NCI-H1417 (cell line): ENCODE measurements around the gene TRPV5.

ENCODE experiments used
- DNase-seq, 3 experiments: peaks; one replicate each; lab custom pipeline; 2025; lab: John Stamatoyannopoulos, UW

The TRPV5 gene

GRCh38 chr7:142870566-142871259 lies 62.8 kb downstream of the TRPV5 start:
- DNase-seq, result no peak

GRCh38 chr7:142870147-142870559 lies 63.4 kb downstream of the TRPV5 start:
- no peak for DNase-seq

DNA sequence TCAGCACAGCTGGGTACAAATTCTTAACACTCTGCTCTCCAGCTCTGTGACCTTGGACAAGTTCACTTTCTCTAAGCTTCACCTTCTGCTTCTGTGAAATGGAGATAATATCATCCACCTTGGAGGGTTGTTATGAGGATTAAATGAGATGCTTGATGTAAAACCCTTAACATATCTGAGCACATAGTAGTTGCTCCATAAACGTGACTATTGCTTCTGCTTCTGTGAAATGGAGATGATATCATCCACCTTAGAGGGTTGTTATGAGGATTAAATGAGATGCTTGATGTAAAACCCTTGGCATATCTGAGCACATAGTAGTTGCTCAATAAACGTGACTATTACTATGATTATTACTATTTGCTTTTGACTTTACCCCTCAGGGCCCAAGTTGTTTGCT lies 64.1 kb downstream of the TRPV5 start:
- DNase-seq, result no peak

DNA sequence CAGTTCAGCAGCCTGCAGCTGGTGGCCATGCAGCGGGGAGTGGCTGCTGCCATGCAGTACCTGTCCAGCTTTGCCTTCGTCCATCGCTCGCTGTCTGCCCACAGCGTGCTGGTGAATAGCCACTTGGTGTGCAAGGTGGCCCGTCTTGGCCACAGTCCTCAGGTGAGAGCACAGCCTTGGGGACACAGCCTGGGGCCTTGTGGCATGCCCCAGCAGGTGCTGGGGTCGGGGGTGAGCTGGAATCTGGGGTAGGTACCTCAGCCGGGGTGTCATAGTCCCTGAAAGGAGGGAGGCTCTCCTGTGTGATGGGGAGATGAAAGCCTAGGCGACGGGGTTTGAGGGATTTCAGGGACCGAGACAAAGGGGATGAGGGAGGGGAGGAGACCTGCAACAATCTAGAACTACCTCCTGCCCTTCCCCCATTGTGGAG lies 64.5 kb downstream of the TRPV5 start:
- DNase-seq, result no peak

DNA sequence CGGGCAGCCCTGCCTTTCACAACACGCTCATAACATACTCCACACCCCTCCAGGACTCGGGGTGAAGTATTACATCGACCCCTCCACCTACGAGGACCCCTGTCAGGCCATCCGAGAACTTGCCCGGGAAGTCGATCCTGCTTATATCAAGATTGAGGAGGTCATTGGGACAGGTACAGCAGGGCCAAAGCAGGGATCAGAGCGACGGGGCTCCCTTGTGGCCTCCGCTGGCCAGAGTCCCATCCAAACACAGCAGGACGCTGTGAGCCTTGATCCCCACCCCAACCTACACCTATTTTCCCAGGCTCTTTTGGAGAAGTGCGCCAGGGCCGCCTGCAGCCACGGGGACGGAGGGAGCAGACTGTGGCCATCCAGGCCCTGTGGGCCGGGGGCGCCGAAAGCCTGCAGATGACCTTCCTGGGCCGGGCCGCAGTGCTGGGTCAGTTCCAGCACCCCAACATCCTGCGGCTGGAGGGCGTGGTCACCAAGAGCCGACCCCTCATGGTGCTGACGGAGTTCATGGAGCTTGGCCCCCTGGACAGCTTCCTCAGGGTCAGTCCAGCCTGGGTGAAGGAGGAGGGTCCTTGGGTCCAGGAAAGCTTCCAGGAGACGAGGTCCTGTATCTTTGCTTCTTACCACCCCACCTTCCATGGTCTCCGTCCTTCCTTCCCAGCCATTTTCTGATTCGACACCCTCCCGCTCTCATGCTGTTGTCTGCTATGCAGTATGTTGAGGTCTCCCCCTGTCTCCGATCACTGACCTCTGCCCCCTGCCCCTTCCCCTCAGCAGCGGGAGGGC lies 65.2 kb downstream of the TRPV5 start:
- DNase-seq, result no peak

DNA sequence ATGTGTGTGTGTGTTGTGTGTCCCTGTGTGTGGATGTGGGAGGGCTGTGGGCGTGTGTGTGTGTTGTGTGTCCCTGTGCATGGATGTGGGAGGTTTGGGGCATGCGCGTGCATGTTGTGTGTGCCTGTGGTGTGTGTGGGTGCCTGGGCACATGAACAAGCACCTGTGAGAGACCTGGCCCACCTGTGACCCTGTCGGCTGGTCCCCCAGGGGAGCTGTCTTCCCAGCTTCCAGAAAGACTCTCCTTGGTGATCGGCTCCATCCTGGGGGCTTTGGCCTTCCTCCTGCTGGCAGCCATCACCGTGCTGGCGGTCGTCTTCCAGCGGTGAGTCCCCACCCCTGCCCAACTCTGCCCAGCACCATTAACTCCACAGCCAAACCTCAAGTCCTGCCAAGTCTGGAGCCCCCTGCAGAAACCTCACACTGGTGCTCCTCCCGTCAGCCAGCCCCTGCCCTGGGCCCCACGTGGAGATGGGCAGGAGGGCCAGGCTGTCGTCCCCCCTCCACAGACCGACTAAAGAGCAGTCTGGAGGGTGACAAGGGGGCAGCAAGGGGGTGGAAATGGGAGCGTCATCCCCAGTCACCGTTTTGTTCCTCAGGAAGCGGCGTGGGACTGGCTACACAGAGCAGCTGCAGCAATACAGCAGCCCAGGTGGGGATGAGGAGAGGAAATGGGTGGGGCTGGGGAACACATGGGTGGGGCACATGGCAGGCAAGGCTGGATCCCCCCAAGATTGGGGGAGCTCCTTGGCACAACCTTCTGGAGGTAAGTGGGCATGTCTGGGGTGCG lies 66.0 kb downstream of the TRPV5 start:
- no peak for DNase-seq

DNA sequence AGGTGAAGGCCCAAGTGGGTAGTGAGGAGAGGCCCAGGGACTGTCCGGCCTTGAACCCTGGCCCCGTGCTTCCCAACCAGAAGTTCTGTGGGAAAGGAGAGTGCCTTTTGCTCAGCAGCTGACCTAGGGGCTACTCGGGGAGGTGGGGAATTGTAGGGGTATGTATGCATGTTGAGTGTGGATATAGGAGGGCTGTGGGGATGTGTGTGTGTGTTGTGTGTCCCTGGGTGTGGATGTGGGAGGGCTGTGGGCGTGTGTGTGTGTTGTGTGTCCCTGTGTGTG lies 66.5 kb downstream of the TRPV5 start:
- DNase-seq, result no peak

DNA sequence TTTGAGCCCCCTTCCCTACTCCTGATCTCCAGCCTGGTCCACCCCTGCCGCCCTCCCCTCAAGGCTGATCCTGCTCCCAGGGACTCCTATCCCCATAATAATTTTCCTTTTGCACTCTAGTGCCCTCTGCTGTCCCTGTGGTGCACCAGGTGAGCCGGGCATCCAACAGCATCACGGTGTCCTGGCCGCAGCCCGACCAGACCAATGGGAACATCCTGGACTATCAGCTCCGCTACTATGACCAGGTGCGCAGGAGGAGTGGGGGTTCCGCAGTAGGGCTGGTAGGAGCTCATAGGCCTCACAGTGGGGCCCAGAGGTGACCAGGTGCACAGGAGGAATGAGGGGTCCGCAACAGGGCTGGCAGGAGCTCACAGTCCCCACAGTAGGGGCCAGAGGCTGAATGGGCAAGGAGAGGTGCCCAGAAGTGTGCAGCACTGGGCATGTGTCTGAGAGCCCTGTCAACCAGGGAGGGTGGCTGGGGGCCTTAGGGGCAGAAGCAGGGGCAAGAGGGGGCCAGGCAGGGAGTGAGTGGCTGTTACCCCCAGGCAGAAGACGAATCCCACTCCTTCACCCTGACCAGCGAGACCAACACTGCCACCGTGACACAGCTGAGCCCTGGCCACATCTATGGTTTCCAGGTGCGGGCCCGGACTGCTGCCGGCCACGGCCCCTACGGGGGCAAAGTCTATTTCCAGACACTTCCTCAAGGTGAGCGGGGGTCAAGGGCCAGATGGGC lies 67.0 kb downstream of the TRPV5 start:
- peak in 2 of 3 experiments; percentile 23 to 43 for DNase-seq

DNA sequence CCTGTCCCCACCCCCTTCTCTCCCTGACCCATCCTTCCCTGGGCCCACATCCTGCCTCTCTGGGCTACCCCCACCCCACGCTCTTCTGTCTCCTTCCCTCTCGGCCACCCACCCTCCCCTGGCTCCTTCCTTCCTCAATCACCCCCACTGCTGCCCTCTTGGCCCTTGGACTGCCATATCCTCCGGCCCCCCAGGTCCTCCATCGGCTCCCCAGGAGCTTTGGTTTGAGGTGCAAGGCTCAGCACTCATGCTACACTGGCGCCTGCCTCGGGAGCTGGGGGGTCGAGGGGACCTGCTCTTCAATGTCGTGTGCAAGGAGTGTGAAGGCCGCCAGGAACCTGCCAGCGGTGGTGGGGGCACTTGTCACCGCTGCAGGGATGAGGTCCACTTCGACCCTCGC lies 67.8 kb downstream of the TRPV5 start:
- DNase-seq, result no peak

- no peak for DNase-seq
These were observed 68.4 kb downstream of the TRPV5 start for GRCh38 chr7:142864980-142865747.

GRCh38 chr7:142863891-142864685 lies 69.5 kb downstream of the TRPV5 start:
- DNase-seq, result no peak

DNA sequence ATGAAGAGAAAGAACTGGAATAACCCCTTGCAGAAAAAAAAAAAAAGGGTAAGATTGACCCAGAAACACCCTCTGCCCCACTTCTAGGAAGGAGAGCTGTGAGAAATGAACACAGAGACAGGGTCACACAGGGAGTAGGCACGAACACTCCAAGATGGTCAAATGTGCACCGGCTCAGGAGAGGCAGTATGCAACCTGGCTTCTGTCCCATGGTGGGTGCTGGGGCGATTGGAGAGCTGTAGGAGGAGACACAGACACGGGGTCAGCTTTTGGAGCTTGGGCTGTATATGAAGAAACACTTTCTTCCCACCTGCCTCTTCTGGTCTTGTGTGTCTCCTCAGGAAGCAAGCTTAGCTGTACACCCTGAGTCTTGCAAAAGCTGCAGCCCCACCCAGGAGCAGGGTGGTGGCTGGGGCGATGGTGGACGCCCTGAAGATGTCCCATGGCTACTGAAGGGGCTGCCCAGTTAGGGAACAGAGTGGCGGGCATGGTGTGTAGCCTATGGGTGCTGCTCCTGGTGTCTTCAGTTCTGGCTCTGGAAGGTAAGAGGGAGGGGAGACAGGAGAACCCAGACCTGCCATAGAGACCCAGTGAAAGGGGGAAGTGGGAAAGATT lies 70.7 kb downstream of the TRPV5 start:
- no peak for DNase-seq

- DNase-seq, result no peak
These were observed 71.2 kb downstream of the TRPV5 start for GRCh38 chr7:142862351-142862750.

DNA sequence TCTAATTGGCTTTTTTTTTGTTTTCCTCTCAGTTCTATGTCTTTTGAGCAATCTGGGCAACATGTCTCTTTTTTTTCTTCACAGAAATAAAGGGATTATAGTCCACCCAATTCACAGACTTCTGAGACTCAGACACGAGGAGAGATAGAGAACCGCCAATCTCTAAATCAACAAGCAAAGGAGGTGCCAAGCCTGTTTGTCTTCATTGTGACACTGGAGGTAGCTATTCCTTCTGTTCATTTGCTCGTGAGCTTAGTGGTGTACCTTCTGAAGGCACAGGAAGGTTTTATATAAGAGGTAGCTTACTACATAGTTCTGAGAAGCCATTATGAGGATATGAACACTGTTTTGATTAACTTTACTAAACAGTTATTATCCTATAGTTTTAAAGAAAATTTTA lies 72.6 kb downstream of the TRPV5 start:
- DNase-seq, result no peak

- no peak for DNase-seq
These were observed 73.7 kb downstream of the TRPV5 start for GRCh38 chr7:142859829-142860228.

DNA sequence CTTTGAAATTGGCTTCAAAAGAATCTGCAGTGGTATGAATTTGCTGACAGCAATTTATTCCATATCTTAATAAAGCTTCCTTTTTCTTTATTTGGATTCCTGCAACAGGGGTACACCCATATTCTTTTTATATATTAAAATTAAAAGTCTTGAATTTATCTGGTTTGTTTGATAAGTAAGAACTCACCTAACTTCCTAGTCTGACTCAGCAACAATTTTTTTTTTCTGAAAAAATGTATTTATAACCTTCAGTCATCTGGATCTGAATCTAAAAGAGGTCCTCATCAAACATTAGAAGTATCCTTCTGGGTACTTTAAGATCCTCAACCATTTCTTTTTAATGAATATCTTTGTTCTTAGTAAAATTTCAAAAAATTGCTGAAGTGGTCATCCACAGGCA lies 74.1 kb downstream of the TRPV5 start:
- DNase-seq, result no peak
